ENCODE measurements around the gene ZNF521.
"Not testable (repeated sequence)": the region's sequence is repeated elsewhere in the genome, so short reads cannot be mapped to it uniquely, and the experiment has no call there.

The ZNF521 gene

GRCh38 chr18:25266931-25267527 is 84.9 kb downstream of the ZNF521 start:
- H3K4me1 ChIP-seq (ENCODE audit: control insufficient read depth in 2 of 2, insufficient read depth in 1 of 2, low read depth in 1 of 2, low read length in 2 of 2): peaks cover 8 to 13% of the 10 kb centered on the region in 2 donors
- not testable (repeated sequence) for H4K8ac ChIP-seq (ENCODE audit: low read depth, low read length); H3K4me3 ChIP-seq (ENCODE audit: low read length in 2 of 2); DNase-seq (ENCODE audit: low spot score); H2AK5ac ChIP-seq (ENCODE audit: low read depth, low read length); H2BK15ac ChIP-seq (ENCODE audit: low read length); H2BK5ac ChIP-seq (ENCODE audit: low read length); H3K18ac ChIP-seq (ENCODE audit: low read length); H3K27me3 ChIP-seq (ENCODE audit: control insufficient read depth in 3 of 3, insufficient read depth in 3 of 3, low read depth in 1 of 3, low read length in 3 of 3); H3K23ac ChIP-seq (ENCODE audit: low read depth, low read length, poor library complexity); H3K4ac ChIP-seq (ENCODE audit: low read length); H2BK120ac ChIP-seq (ENCODE audit: low read depth, low read length); H3K14ac ChIP-seq (ENCODE audit: low read length); H2BK12ac ChIP-seq (ENCODE audit: low read length); H4K91ac ChIP-seq (ENCODE audit: low read depth, low read length, poor library complexity); H3K79me1 ChIP-seq (ENCODE audit: low read depth, low read length); H2AFZ ChIP-seq (ENCODE audit: low read length)
- peaks cover 0 to 11% of the 10 kb centered on the region in 2 donors for H3K9me3 ChIP-seq (replicated peaks in 1 of 2; ENCODE audit: control insufficient read depth in 2 of 2, insufficient read depth in 1 of 2, low read depth in 1 of 2, low read length in 2 of 2)
- peaks cover 0 to 40% of the 10 kb centered on the region in 2 donors for H3K36me3 ChIP-seq (replicated peaks in 1 of 2; ENCODE audit: control insufficient read depth in 2 of 2, insufficient read depth in 2 of 2, low read length in 2 of 2)
- H3K9ac ChIP-seq (ENCODE audit: low read depth, low read length, poor library complexity): peak overlapping the region; percentile 60
- peak overlapping the region; percentile 23 for H3K4me2 ChIP-seq (ENCODE audit: insufficient read depth, low read length, poor library complexity, severe bottlenecking)
- WGBS, 2 donors (ENCODE audit: extremely low coverage in 2 of 2, insufficient read length in 2 of 2, insufficient replicate concordance in 1 of 2): no CpG with 5 or more reads among the region's 12 CpGs
- H3K27ac ChIP-seq (replicated peaks; ENCODE audit: low read length): peak overlapping the region; percentile 65

- Histone ChIP-seq H3K23ac (ENCODE audit: low read depth, low read length, poor library complexity) (no peak overlapping the region), H2BK15ac (ENCODE audit: low read length) (no peak overlapping the region), H3K36me3 (replicated peaks in 1 of 2; ENCODE audit: control insufficient read depth in 2 of 2, insufficient read depth in 2 of 2, low read length in 2 of 2) (peaks cover 0 to 78% of the 10 kb centered on the region in 2 donors), H2AFZ (ENCODE audit: low read length) (no peak overlapping the region), H3K18ac (ENCODE audit: low read length) (no peak overlapping the region), H3K4me3 (ENCODE audit: low read length in 2 of 2) (no peak overlapping the region), H3K27ac (replicated peaks; ENCODE audit: low read length) (no peak overlapping the region), H3K4me2 (ENCODE audit: insufficient read depth, low read length, poor library complexity, severe bottlenecking) (no peak overlapping the region), H3K4me1 (ENCODE audit: control insufficient read depth in 2 of 2, insufficient read depth in 1 of 2, low read depth in 1 of 2, low read length in 2 of 2) (peaks cover 8 to 13% of the 10 kb centered on the region in 2 donors), H2BK5ac (ENCODE audit: low read length) (no peak overlapping the region), H3K79me1 (ENCODE audit: low read depth, low read length) (peaks cover 10% of the 10 kb centered on the region), H3K9ac (ENCODE audit: low read depth, low read length, poor library complexity) (no peak overlapping the region), H3K9me3 (replicated peaks in 1 of 2; ENCODE audit: control insufficient read depth in 2 of 2, insufficient read depth in 1 of 2, low read depth in 1 of 2, low read length in 2 of 2) (peaks cover 0 to under 1% of the 10 kb centered on the region in 2 donors), H4K8ac (ENCODE audit: low read depth, low read length) (no peak overlapping the region), H2BK12ac (ENCODE audit: low read length) (no peak overlapping the region), H2BK120ac (ENCODE audit: low read depth, low read length) (no peak overlapping the region), H3K27me3 (ENCODE audit: control insufficient read depth in 3 of 3, insufficient read depth in 3 of 3, low read depth in 1 of 3, low read length in 3 of 3) (no peaks in the 10 kb centered on the region), H2AK5ac (ENCODE audit: low read depth, low read length) (no peak overlapping the region), H3K4ac (ENCODE audit: low read length) (no peak overlapping the region), H3K14ac (ENCODE audit: low read length) (no peak overlapping the region), H4K91ac (ENCODE audit: low read depth, low read length, poor library complexity) (no peak overlapping the region)
- no peak for DNase-seq (ENCODE audit: low spot score)
- WGBS, 2 donors (ENCODE audit: extremely low coverage in 2 of 2, insufficient read length in 2 of 2, insufficient replicate concordance in 1 of 2): no CpG with 5 or more reads among the region's 2 CpGs
These were observed 89.0 kb downstream of the ZNF521 start for GRCh38 chr18:25262920-25263319.

- Histone ChIP-seq H3K14ac (ENCODE audit: low read length) (no peak overlapping the region), H3K4me1 (ENCODE audit: control insufficient read depth in 2 of 2, insufficient read depth in 1 of 2, low read depth in 1 of 2, low read length in 2 of 2) (peaks cover 3 to 5% of the 10 kb centered on the region in 2 donors), H3K9me3 (replicated peaks in 1 of 2; ENCODE audit: control insufficient read depth in 2 of 2, insufficient read depth in 1 of 2, low read depth in 1 of 2, low read length in 2 of 2) (no peaks in the 10 kb centered on the region), H4K8ac (ENCODE audit: low read depth, low read length) (no peak overlapping the region), H3K27me3 (ENCODE audit: control insufficient read depth in 3 of 3, insufficient read depth in 3 of 3, low read depth in 1 of 3, low read length in 3 of 3) (no peaks in the 10 kb centered on the region), H3K18ac (ENCODE audit: low read length) (no peak overlapping the region), H2AFZ (ENCODE audit: low read length) (no peak overlapping the region), H4K91ac (ENCODE audit: low read depth, low read length, poor library complexity) (no peak overlapping the region), H3K4me3 (ENCODE audit: low read length in 2 of 2) (no peak overlapping the region), H3K79me1 (ENCODE audit: low read depth, low read length) (peaks cover 5% of the 10 kb centered on the region), H3K36me3 (replicated peaks in 1 of 2; ENCODE audit: control insufficient read depth in 2 of 2, insufficient read depth in 2 of 2, low read length in 2 of 2) (peaks cover 0 to 80% of the 10 kb centered on the region in 2 donors), H3K4me2 (ENCODE audit: insufficient read depth, low read length, poor library complexity, severe bottlenecking) (no peak overlapping the region), H3K27ac (replicated peaks; ENCODE audit: low read length) (no peak overlapping the region), H2BK5ac (ENCODE audit: low read length) (no peak overlapping the region), H2BK15ac (ENCODE audit: low read length) (no peak overlapping the region), H2AK5ac (ENCODE audit: low read depth, low read length) (no peak overlapping the region), H3K9ac (ENCODE audit: low read depth, low read length, poor library complexity) (no peak overlapping the region), H3K23ac (ENCODE audit: low read depth, low read length, poor library complexity) (no peak overlapping the region), H2BK120ac (ENCODE audit: low read depth, low read length) (no peak overlapping the region), H3K4ac (ENCODE audit: low read length) (no peak overlapping the region), H2BK12ac (ENCODE audit: low read length) (no peak overlapping the region)
- no peak for DNase-seq (ENCODE audit: low spot score)
- no CpG with 5 or more reads among the region's 5 CpGs for WGBS, 2 donors (ENCODE audit: extremely low coverage in 2 of 2, insufficient read length in 2 of 2, insufficient replicate concordance in 1 of 2)
These were observed 90.2 kb downstream of the ZNF521 start for GRCh38 chr18:25261768-25262167.

- Histone ChIP-seq H2BK15ac (ENCODE audit: low read length) (no peak overlapping the region), H2AFZ (ENCODE audit: low read length) (no peak overlapping the region), H3K4me3 (ENCODE audit: low read length in 2 of 2) (no peak overlapping the region), H2BK12ac (ENCODE audit: low read length) (no peak overlapping the region), H2BK5ac (ENCODE audit: low read length) (no peak overlapping the region), H4K91ac (ENCODE audit: low read depth, low read length, poor library complexity) (no peak overlapping the region), H3K4me1 (ENCODE audit: control insufficient read depth in 2 of 2, insufficient read depth in 1 of 2, low read depth in 1 of 2, low read length in 2 of 2) (peaks cover 0 to 4% of the 10 kb centered on the region in 2 donors), H2AK5ac (ENCODE audit: low read depth, low read length) (no peak overlapping the region), H3K4ac (ENCODE audit: low read length) (no peak overlapping the region), H3K36me3 (replicated peaks in 1 of 2; ENCODE audit: control insufficient read depth in 2 of 2, insufficient read depth in 2 of 2, low read length in 2 of 2) (peaks cover 2 to 64% of the 10 kb centered on the region in 2 donors), H3K23ac (ENCODE audit: low read depth, low read length, poor library complexity) (no peak overlapping the region), H3K18ac (ENCODE audit: low read length) (no peak overlapping the region), H3K27me3 (ENCODE audit: control insufficient read depth in 3 of 3, insufficient read depth in 3 of 3, low read depth in 1 of 3, low read length in 3 of 3) (no peaks in the 10 kb centered on the region), H3K27ac (replicated peaks; ENCODE audit: low read length) (no peak overlapping the region), H3K4me2 (ENCODE audit: insufficient read depth, low read length, poor library complexity, severe bottlenecking) (no peak overlapping the region), H2BK120ac (ENCODE audit: low read depth, low read length) (no peak overlapping the region), H3K14ac (ENCODE audit: low read length) (no peak overlapping the region), H3K9me3 (replicated peaks in 1 of 2; ENCODE audit: control insufficient read depth in 2 of 2, insufficient read depth in 1 of 2, low read depth in 1 of 2, low read length in 2 of 2) (no peaks in the 10 kb centered on the region), H3K9ac (ENCODE audit: low read depth, low read length, poor library complexity) (no peak overlapping the region), H3K79me1 (ENCODE audit: low read depth, low read length) (peaks cover 3% of the 10 kb centered on the region), H4K8ac (ENCODE audit: low read depth, low read length) (no peak overlapping the region)
- DNase-seq (ENCODE audit: low spot score): no peak
- WGBS, 2 donors (ENCODE audit: extremely low coverage in 2 of 2, insufficient read length in 2 of 2, insufficient replicate concordance in 1 of 2): no CpG with 5 or more reads among the region's 4 CpGs
These were observed 95.5 kb downstream of the ZNF521 start for GRCh38 chr18:25256439-25256838.
